ENCODE measurements around the gene BOLA1.

Gene BOLA1

DNA sequence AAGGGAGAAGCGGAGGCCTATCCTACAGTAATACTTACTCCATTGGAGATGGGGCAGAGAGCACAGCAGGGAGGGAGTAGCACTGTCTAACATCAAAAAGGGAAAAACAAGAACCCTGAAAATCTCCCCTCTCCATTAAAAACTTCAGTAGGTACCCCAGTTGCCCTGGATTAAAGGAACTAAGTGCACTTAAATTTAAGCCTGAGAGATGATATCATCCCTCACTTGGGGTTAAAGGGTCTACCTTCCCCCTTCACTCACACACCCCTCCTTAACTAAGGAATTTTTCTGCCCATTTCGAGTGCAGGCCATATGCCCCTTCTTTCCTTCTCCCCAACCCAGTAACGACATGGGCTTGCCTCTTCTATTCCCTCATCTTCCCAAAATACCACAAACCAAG lies 41.1 kb downstream of the BOLA1 start:
- H3K27ac ChIP-seq = no peak overlapping the region

DNA sequence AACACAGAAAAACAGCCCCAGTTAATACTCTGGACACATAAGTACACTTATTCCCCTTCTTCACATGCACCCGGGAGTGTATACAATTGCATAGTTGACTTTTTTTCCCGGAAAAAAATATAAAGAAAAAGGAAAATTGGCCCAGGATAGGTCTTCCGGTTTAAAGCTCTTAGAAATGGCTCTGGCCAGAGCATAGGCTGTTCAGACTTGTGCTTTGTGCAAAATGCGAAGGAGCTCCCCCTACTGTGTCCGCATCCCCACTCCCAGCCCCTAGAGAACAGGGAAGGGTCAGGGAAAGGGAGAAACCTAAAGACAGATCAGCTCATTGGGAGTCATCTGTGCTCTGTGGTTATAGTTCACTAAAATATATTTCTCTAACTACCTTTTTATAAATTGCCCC lies 42.8 kb downstream of the BOLA1 start:
- no peak overlapping the region for H3K27ac ChIP-seq
- TF ChIP-seq, protein P1, sequence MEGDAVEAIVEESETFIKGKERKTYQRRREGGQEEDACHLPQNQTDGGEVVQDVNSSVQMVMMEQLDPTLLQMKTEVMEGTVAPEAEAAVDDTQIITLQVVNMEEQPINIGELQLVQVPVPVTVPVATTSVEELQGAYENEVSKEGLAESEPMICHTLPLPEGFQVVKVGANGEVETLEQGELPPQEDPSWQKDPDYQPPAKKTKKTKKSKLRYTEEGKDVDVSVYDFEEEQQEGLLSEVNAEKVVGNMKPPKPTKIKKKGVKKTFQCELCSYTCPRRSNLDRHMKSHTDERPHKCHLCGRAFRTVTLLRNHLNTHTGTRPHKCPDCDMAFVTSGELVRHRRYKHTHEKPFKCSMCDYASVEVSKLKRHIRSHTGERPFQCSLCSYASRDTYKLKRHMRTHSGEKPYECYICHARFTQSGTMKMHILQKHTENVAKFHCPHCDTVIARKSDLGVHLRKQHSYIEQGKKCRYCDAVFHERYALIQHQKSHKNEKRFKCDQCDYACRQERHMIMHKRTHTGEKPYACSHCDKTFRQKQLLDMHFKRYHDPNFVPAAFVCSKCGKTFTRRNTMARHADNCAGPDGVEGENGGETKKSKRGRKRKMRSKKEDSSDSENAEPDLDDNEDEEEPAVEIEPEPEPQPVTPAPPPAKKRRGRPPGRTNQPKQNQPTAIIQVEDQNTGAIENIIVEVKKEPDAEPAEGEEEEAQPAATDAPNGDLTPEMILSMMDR (conservative IDR thresholded peaks at IDR 0.05) = peak; percentile 18; the same call in 1 of the 2 replicates

More for the DNA sequence above, 41.1 kb downstream of the BOLA1 start:
- TF ChIP-seq, protein P1 (conservative IDR thresholded peaks at IDR 0.05) = no peak

GRCh38 chr1:149942885-149943284 lies 43.5 kb downstream of the BOLA1 start:
- TF ChIP-seq, protein P1 (conservative IDR thresholded peaks at IDR 0.05) = no peak
- H3K27ac ChIP-seq = peak overlapping the region; percentile 29; the same call in 1 of the 2 replicates

DNA sequence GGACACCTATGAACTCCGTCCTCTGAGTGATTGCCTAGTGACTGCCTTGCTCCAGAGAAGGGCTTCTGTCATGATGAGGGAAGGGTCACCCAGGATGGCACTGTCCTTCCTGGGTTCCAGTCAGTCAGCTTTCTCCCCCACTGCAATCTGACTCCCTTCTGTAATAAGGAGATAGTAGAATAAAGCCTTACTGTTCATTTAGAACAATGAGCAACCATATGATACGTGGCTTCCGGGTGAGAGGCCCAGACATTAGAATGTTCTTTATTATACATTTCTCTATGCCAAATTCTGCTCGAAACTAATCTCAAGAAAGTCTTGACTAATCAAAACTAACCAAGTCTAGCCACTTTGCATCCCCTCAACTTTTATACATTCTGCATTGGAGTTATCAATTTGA lies 45.8 kb downstream of the BOLA1 start:
- TF ChIP-seq, protein P1 (conservative IDR thresholded peaks at IDR 0.05) = no peak
- H3K27ac ChIP-seq = no peak overlapping the region

DNA sequence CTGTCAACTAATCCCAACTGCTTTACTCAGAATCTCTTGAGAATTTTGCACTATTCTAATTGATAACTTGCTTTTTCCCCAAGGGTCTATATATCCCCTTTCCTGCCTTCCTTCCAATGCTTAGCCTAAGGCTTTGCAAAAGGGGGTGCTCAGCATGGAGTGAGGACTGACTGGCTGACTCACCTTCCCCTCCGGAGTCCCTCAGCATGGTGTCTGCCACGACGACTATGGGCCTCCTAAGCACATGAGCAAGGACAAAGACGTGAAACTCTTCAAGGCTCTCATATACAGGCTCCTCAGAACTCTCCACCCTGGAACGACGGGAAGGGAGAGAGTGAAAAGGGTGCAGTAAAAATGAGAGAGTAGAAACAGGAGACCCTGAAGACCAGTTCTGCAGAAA lies 50.5 kb downstream of the BOLA1 start:
- TF ChIP-seq, protein P1 (conservative IDR thresholded peaks at IDR 0.05) = no peak

More for the DNA sequence above, 50.5 kb downstream of the BOLA1 start:
- H3K27ac ChIP-seq = no peak overlapping the region

Measured in VCaP (cell line).